ENCODE measurements around the gene KRTAP3-2. TPM values are rescaled to one million over a fixed set of nuclear protein-coding genes. Genes with fewer than 3 reads are reported as not detected.

Gene KRTAP3-2
- total and polyA plus RNA-seq, 10 donors = not detected

DNA sequence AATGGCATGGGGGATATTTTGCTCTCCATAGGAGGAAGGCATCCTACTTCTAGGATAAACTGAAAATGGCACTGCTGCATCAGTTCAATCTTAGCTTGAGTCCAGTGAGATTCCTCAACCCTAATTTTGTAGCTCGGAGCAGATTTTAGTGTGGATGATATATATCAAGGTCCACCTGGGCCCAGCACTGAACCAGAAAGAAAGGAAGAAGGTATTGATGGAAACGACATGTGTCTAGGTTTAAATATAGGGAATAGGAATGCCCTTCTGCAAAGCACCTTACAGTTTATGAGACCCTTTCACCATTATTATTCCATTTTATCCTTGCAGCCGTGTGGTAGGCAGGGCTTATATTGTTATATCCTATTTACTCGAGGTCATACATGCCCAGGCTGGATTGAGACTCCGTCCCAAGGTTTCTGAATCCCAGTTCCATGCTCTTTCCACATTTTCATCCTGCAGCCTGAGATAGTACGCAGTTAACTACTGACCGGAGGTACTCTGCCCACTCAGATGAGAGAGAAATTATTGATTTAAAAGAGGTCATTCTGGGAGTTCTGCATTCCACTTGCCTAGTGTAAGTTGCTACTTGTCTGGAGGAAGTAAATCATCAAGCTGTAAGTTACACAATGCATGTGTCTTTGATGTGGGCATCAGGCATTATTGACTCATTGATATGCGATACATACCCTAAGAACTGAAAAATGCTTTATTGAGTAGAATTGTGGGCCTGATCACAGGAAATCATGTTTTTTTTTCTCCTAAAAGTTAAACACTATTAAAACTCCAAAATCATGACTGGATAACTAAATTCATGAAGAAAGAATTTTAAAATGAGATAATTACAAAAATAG lies 43.1 kb downstream of the KRTAP3-2 start:
- Histone ChIP-seq H3K27me3 (replicated peaks in 1 of 7) (peaks cover 0 to 25% (median 0%) of the 10 kb centered on the region in 7 donors), H3K4me3 (no peak overlapping the region), H3K4me1 (no peaks in the 10 kb centered on the region), H3K36me3 (no peaks in the 10 kb centered on the region), H3K9me3 (no peaks in the 10 kb centered on the region), H3K27ac (no peak overlapping the region)
- WGBS, 5 donors = 76 to 85% (median 81%) methylated on average over 8 of the region's 8 CpGs
- TF ChIP-seq, protein P1, sequence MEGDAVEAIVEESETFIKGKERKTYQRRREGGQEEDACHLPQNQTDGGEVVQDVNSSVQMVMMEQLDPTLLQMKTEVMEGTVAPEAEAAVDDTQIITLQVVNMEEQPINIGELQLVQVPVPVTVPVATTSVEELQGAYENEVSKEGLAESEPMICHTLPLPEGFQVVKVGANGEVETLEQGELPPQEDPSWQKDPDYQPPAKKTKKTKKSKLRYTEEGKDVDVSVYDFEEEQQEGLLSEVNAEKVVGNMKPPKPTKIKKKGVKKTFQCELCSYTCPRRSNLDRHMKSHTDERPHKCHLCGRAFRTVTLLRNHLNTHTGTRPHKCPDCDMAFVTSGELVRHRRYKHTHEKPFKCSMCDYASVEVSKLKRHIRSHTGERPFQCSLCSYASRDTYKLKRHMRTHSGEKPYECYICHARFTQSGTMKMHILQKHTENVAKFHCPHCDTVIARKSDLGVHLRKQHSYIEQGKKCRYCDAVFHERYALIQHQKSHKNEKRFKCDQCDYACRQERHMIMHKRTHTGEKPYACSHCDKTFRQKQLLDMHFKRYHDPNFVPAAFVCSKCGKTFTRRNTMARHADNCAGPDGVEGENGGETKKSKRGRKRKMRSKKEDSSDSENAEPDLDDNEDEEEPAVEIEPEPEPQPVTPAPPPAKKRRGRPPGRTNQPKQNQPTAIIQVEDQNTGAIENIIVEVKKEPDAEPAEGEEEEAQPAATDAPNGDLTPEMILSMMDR (IDR thresholded peaks at IDR 0.05 in 8 of 11, conservative IDR thresholded peaks at IDR 0.05 in 3 of 11) = no peak
- TF ChIP-seq POLR2AphosphoS5 (IDR thresholded peaks at IDR 0.05) (no peak), POLR2A (IDR thresholded peaks at IDR 0.05) (no peak)
- no peak for DNase-seq
- intact Hi-C loops (cut with DNase I; ENCODE audit: low total_unique reads) = no loop called here

DNA sequence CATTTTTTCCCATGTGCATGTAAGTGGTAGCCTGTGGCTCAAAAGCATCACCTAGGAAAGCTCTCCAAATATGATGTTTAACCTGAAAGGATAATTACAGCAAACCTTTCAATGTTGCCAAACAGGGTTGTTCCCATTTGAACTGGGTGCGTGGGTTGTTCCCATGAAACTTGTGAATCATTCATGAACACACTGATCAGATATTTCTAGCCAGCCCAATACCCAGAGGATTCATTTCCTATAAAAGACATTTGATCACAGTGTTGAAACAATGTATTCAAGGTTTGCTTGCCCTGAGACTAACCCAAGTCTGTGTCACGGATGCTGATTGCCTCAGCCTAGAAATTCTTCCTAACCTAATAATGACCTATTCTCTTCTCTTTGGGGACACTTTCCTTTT lies 45.8 kb downstream of the KRTAP3-2 start:
- intact Hi-C loops (cut with DNase I; ENCODE audit: low total_unique reads) = no loop called here
- 80 to 95% (median 85%) methylated on average over 2 of the region's 2 CpGs for WGBS, 5 donors
- Histone ChIP-seq H3K9me3 (no peaks in the 10 kb centered on the region), H3K36me3 (no peaks in the 10 kb centered on the region), H3K27me3 (replicated peaks in 1 of 7) (peaks cover 0 to 39% (median 9%) of the 10 kb centered on the region in 7 donors), H3K4me1 (no peaks in the 10 kb centered on the region), H3K4me3 (no peak overlapping the region), H3K27ac (no peak overlapping the region)
- TF ChIP-seq POLR2AphosphoS5 (IDR thresholded peaks at IDR 0.05) (no peak), POLR2A (IDR thresholded peaks at IDR 0.05) (no peak)
- TF ChIP-seq, protein P1 (IDR thresholded peaks at IDR 0.05 in 8 of 11, conservative IDR thresholded peaks at IDR 0.05 in 3 of 11) = no peak
- DNase-seq = no peak

DNA sequence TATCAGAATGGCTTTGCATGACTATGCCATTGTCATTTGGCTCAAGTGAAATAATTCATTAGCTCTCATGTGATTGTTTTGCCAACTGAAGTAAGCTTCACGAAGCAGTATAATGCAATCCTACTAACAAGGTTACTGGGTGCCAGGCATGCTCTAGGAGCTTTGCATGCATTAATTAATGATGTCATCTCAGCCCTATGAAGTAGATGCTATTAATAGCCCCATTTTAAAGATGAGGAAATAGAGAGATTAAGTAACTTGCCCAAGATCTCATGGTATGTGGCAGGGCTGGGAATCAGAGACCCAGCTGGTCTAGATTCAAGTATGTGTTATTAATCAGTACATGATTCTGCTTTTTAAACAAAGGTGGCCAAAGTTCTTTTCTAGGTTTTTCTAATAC lies 47.0 kb downstream of the KRTAP3-2 start:
- H3K4me3 ChIP-seq = no peak overlapping the region
- H3K36me3 ChIP-seq = no peaks in the 10 kb centered on the region
- intact Hi-C loops (cut with DNase I; ENCODE audit: low total_unique reads) = no loop called here
- H3K27me3 ChIP-seq (replicated peaks in 1 of 7) = peaks cover 0 to 51% (median 13%) of the 10 kb centered on the region in 7 donors
- H3K27ac ChIP-seq = no peak overlapping the region
- no peak for DNase-seq
- TF ChIP-seq, protein P1 (IDR thresholded peaks at IDR 0.05 in 8 of 11, conservative IDR thresholded peaks at IDR 0.05 in 3 of 11) = no peak
- TF ChIP-seq POLR2A (IDR thresholded peaks at IDR 0.05) = no peak
- TF ChIP-seq POLR2AphosphoS5 (IDR thresholded peaks at IDR 0.05) = no peak
- no peaks in the 10 kb centered on the region for H3K9me3 ChIP-seq
- no peaks in the 10 kb centered on the region for H3K4me1 ChIP-seq
- 73 to 80% (median 77%) methylated on average over 1 of the region's 1 CpG for WGBS, 5 donors

DNA sequence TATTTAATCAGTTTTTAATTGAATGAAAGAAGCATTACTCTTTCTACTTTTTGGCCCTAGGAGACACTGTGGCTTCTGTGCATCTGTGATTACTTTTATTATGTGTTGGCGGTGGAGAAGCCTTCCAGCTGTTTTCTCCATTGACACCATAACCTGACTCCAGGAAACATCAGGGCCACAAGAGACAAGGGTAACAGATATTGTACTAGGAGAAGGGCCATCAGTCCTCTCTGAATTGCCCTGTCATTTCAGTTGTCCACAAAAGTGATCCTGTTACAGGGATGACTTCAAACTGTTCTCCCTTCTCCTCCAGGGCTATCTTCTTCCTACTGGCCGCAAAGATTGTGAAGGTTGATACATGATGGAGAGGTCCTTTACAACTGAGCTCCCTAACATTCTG lies 47.6 kb downstream of the KRTAP3-2 start:
- TF ChIP-seq, protein P1 (IDR thresholded peaks at IDR 0.05 in 8 of 11, conservative IDR thresholded peaks at IDR 0.05 in 3 of 11) = no peak
- TF ChIP-seq POLR2AphosphoS5 (IDR thresholded peaks at IDR 0.05) (no peak), POLR2A (IDR thresholded peaks at IDR 0.05) (no peak)
- no peaks in the 10 kb centered on the region for H3K4me1 ChIP-seq
- H3K9me3 ChIP-seq = no peaks in the 10 kb centered on the region
- DNase-seq = no peak
- H3K4me3 ChIP-seq = no peak overlapping the region
- peaks cover 0 to 53% (median 13%) of the 10 kb centered on the region in 7 donors for H3K27me3 ChIP-seq (replicated peaks in 1 of 7)
- H3K36me3 ChIP-seq = no peaks in the 10 kb centered on the region
- WGBS, 5 donors = 84 to 95% (median 85%) methylated on average over 2 of the region's 2 CpGs
- H3K27ac ChIP-seq = no peak overlapping the region
- intact Hi-C loops (cut with DNase I; ENCODE audit: low total_unique reads) = no loop called here
